ENCODE measurements around the gene PAH. TPM values are rescaled to one million over a fixed set of nuclear protein-coding genes. Genes with fewer than 3 reads are reported as not detected.
A peak's percentile ranks its signal among the peaks of the same experiment; 100 is the strongest.

PAH gene
- total and polyA plus RNA-seq, 2 of the 8 experiments (the other 6 are each of a cell fraction or from before 2014, with no cell fraction given) = 3.9 to 9.0 TPM

DNA sequence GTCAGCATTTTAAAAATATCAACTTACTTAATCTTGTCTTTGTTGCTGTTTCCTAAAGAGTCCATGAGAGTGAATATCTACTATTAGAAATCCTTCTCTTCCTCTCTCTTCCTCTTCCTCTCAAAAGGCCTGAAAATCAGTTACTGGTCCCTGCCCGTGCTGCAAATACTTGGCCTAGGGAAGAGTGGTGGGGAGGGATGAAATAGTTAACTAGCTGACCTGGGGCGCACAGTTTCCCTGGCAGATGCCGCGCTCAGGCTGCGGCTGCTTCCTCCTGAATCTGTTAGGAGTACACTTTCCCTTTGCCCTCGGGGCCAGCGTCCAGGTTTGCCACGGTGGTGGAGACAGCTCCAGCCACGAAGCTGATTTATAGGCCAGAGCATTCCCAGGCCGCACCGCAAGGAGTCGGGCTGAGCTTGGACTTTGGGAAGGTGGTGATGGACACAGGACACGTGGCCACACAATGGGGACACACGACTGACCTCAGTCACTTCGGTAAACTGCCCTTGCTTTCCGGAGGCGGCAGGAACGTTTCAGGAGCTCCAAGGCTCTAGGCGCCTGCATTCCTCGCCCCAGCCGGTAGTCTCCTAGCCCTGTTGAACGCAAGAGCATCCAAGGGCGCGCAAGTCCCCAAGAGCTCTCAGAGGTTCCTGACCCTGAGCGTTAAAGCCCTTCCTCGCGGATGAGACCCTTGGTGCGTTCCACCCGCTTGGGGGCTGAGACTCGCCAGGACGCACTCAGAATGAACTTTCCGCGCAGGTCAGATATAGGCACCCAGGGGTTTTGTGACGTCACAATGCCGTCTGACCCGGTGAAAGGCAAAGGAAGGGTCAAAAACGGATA lies 33.3 kb upstream of the PAH start:
- peak overlapping the region; percentile 8; the same call in 1 of the 2 replicates for H2AFZ ChIP-seq (ENCODE audit: low read length)
- TF ChIP-seq CREB1 (IDR thresholded peaks at IDR 0.05) (peak; percentile 75), RAD21 (IDR thresholded peaks at IDR 0.05 in 1 of 2, conservative IDR thresholded peaks at IDR 0.05 in 1 of 2; ENCODE audit: low read depth in 2 of 2, low read length in 2 of 2) (peak; percentile 60 to 65), SIRT6 (IDR thresholded peaks at IDR 0.05; ENCODE audit: low read length) (no peak), SUZ12 (IDR thresholded peaks at IDR 0.05; ENCODE audit: low read length) (peak; percentile 51; the same call in 1 of the 2 replicates), EZH2 (IDR thresholded peaks at IDR 0.05; ENCODE audit: low read depth, low read length, severe bottlenecking) (peak; percentile 69), POLR2A (IDR thresholded peaks at IDR 0.05; ENCODE audit: control extremely low read depth in 1 of 2, low read depth in 2 of 2, low read length in 2 of 2) (no peak), KDM5A (IDR thresholded peaks at IDR 0.05; ENCODE audit: low read length) (no peak), NANOG (IDR thresholded peaks at IDR 0.05; ENCODE audit: insufficient read depth, low read depth, low read length, poor library complexity, severe bottlenecking) (no peak)
- TF ChIP-seq, protein P1, sequence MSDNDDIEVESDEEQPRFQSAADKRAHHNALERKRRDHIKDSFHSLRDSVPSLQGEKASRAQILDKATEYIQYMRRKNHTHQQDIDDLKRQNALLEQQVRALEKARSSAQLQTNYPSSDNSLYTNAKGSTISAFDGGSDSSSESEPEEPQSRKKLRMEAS (IDR thresholded peaks at IDR 0.05) = peak; percentile 96
- TF ChIP-seq, protein P2, sequence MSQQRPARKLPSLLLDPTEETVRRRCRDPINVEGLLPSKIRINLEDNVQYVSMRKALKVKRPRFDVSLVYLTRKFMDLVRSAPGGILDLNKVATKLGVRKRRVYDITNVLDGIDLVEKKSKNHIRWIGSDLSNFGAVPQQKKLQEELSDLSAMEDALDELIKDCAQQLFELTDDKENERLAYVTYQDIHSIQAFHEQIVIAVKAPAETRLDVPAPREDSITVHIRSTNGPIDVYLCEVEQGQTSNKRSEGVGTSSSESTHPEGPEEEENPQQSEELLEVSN (IDR thresholded peaks at IDR 0.05) = peak; percentile 72

More for the DNA sequence above, 33.3 kb upstream of the PAH start:
- Histone ChIP-seq H4K20me1 (replicated peaks in 1 of 2; ENCODE audit: control insufficient read depth in 1 of 2, insufficient read depth in 2 of 2, low read length in 2 of 2) (peaks cover 5 to 8% of the 10 kb centered on the region in 2 experiments), H2BK12ac (ENCODE audit: low read depth, low read length) (0 out of 2 replicates have a peak overlapping the region, but pooled peaks have one; percentile 2), H2BK15ac (ENCODE audit: low read length) (peak overlapping the region; percentile 53; the same call in 1 of the 2 replicates), H3K27me3 (replicated peaks in 1 of 4; ENCODE audit: control insufficient read depth in 3 of 4, extremely low read depth in 1 of 4, insufficient read depth in 3 of 4, low read length in 3 of 4) (peaks cover 56 to 68% (median 63%) of the 10 kb centered on the region in 4 experiments), H3K4me2 (ENCODE audit: insufficient read depth in 1 of 2, low read depth in 2 of 2, low read length in 2 of 2) (peak overlapping the region; percentile 83 to 92), H3K4me1 (replicated peaks in 1 of 4; ENCODE audit: control insufficient read depth in 3 of 4, insufficient read depth in 4 of 4, low read length in 3 of 4) (peaks cover 5 to 14% (median 7%) of the 10 kb centered on the region in 4 experiments), H4K8ac (ENCODE audit: extremely low read depth, insufficient read depth, low read length) (peak overlapping the region; percentile 63; the same call in 1 of the 2 replicates), H3K4ac (replicated peaks; ENCODE audit: insufficient read length, low read depth, low read length) (no peak overlapping the region), H3K36me3 (ENCODE audit: control insufficient read depth in 2 of 4, insufficient read depth in 4 of 4, low read length in 3 of 4) (0 out of 8 replicates have a peak, but pooled peaks cover 0 to 3% (median 0%) of the 10 kb centered on the region in 4 experiments), H3K9me3 (ENCODE audit: insufficient read depth in 2 of 2, low read depth in 1 of 2, low read length in 1 of 2) (no peaks in the 10 kb centered on the region), H2BK20ac (ENCODE audit: low read length) (no peak overlapping the region), H3K23me2 (ENCODE audit: low read depth, low read length) (peaks cover 5% of the 10 kb centered on the region; the same call in 1 of the 2 replicates), H3K27ac (ENCODE audit: low read depth, low read length) (no peak overlapping the region), H2BK5ac (ENCODE audit: low read depth, low read length) (no peak overlapping the region), H3K79me2 (ENCODE audit: control insufficient read depth in 1 of 2, insufficient read depth in 2 of 2, low read length in 2 of 2) (no peaks in the 10 kb centered on the region), H4K91ac (replicated peaks; ENCODE audit: insufficient read length, low read length) (no peak overlapping the region), H3K23ac (ENCODE audit: insufficient read length) (no peak overlapping the region), H2BK120ac (replicated peaks; ENCODE audit: low read depth, low read length) (no peak overlapping the region), H3K56ac (replicated peaks; ENCODE audit: insufficient read length, low read depth, low read length) (no peak overlapping the region), H3K79me1 (ENCODE audit: low read depth, low read length) (no peaks in the 10 kb centered on the region), H3K14ac (ENCODE audit: insufficient read length) (no peak overlapping the region), H3K4me3 (ENCODE audit: extremely low read depth in 1 of 4, insufficient read depth in 2 of 4, low read depth in 3 of 4, low read length in 4 of 4) (peak overlapping the region; percentile 22 to 62 (median 50); a peak in 7 of 8 replicates), H3K18ac (ENCODE audit: extremely low read depth, low read length) (peak overlapping the region; percentile 51; the same call in 1 of the 2 replicates), H4K5ac (ENCODE audit: insufficient read length, low read depth, low read length) (no peak overlapping the region), H3K9ac (replicated peaks in 1 of 4; ENCODE audit: extremely low read depth in 1 of 4, low read depth in 3 of 4, low read length in 3 of 4) (no peak overlapping the region), H2AK5ac (ENCODE audit: low read depth, low read length) (no peak overlapping the region)
- peak; percentile 65 for FAIRE-seq
- CTCF ChIA-PET (ENCODE audit: partially characterized antibody) = interaction anchor here (0.6 to 5.2 kb wide), 44 partner anchors 9 to 608 kb away, joined by 3 to 85 read pairs (median 4); no protein-coding TSS in a partner anchor
- 6% methylated on average over 37 of the region's 37 CpGs; no CpG with 5 or more reads in 1 of the 2 experiments for whole genome bisulfite sequencing, 2 experiments (ENCODE audit: extremely low coverage in 1 of 2, insufficient coverage in 1 of 2, insufficient read length in 1 of 2, insufficient replicate concordance in 2 of 2, low coverage in 1 of 2, low lambda C conversion rate in 2 of 2, missing lambda C conversion rate in 1 of 2)
- DNase-seq (ENCODE audit: low read depth in 1 of 2, low spot score in 2 of 2) = peak in 1 of 2 experiments; percentile 69
- POLR2A ChIA-PET (ENCODE audit: partially characterized antibody) = interaction anchor here (0.5 to 1.1 kb wide), 4 partner anchors 9 to 986 kb away, joined by 3 to 4 read pairs (median 3); no protein-coding TSS in a partner anchor

Data from H1 (cell line).